Measurements from ENCODE around the gene KLHL18.
"Not testable (repeated sequence)": the region's sequence is repeated elsewhere in the genome, so short reads cannot be mapped to it uniquely, and the experiment has no call there.

KLHL18 gene

GRCh38 chr3:47355010-47355409 is 72.3 kb downstream of the KLHL18 start:
- Histone ChIP-seq H3K36me3 (replicated peaks) (no peaks in the 10 kb centered on the region), H3K27ac (no peak overlapping the region), H3K4me3 (ENCODE audit: low read depth, low read length) (no peak overlapping the region), H3K27me3 (replicated peaks) (no peaks in the 10 kb centered on the region)
- TF ChIP-seq CTCF (IDR thresholded peaks at IDR 0.05; ENCODE audit: low read depth, low read length, missing control alignments), result no peak
- no peak for DNase-seq
- in situ Hi-C loops (cut with HindIII; ENCODE audit: low pct_ligation_motif_present, low sequenced_read_pairs), result no loop called here

GRCh38 chr3:47356201-47356600 is 73.5 kb downstream of the KLHL18 start:
- H3K36me3 ChIP-seq (replicated peaks), result no peaks in the 10 kb centered on the region
- H3K27me3 ChIP-seq (replicated peaks), result no peaks in the 10 kb centered on the region
- H3K27ac ChIP-seq, result no peak overlapping the region
- DNase-seq, result no peak
- no peak overlapping the region for H3K4me3 ChIP-seq (ENCODE audit: low read depth, low read length)
- in situ Hi-C loops (cut with HindIII; ENCODE audit: low pct_ligation_motif_present, low sequenced_read_pairs), result no loop called here
- TF ChIP-seq CTCF (IDR thresholded peaks at IDR 0.05; ENCODE audit: low read depth, low read length, missing control alignments), result no peak

- DNase-seq, result no peak
- in situ Hi-C loops (cut with HindIII; ENCODE audit: low pct_ligation_motif_present, low sequenced_read_pairs), result no loop called here
- no peak overlapping the region for H3K4me3 ChIP-seq (ENCODE audit: low read depth, low read length)
These were observed 76.6 kb downstream of the KLHL18 start for GRCh38 chr3:47359323-47359722.

GRCh38 chr3:47360110-47360517 is 77.4 kb downstream of the KLHL18 start:
- H3K27me3 ChIP-seq (replicated peaks); DNase-seq; H3K4me3 ChIP-seq (ENCODE audit: low read depth, low read length); H3K27ac ChIP-seq; in situ Hi-C loops (cut with HindIII; ENCODE audit: low pct_ligation_motif_present, low sequenced_read_pairs); H3K36me3 ChIP-seq (replicated peaks): not testable (repeated sequence)

More at GRCh38 chr3:47359323-47359722, 76.6 kb downstream of the KLHL18 start:
- H3K27ac ChIP-seq, result no peak overlapping the region
- H3K27me3 ChIP-seq (replicated peaks), result no peaks in the 10 kb centered on the region
- no peaks in the 10 kb centered on the region for H3K36me3 ChIP-seq (replicated peaks)
- TF ChIP-seq CTCF (IDR thresholded peaks at IDR 0.05; ENCODE audit: low read depth, low read length, missing control alignments), result no peak

GRCh38 chr3:47362701-47363100 is 80.0 kb downstream of the KLHL18 start:
- Histone ChIP-seq H3K27me3 (replicated peaks) (no peaks in the 10 kb centered on the region), H3K27ac (no peak overlapping the region), H3K4me3 (ENCODE audit: low read depth, low read length) (no peak overlapping the region), H3K36me3 (replicated peaks) (no peaks in the 10 kb centered on the region)
- no peak for TF ChIP-seq CTCF (IDR thresholded peaks at IDR 0.05; ENCODE audit: low read depth, low read length, missing control alignments)
- in situ Hi-C loops (cut with HindIII; ENCODE audit: low pct_ligation_motif_present, low sequenced_read_pairs), result no loop called here
- DNase-seq, result no peak

GRCh38 chr3:47365213-47366153 is 82.7 kb downstream of the KLHL18 start:
- in situ Hi-C loops (cut with HindIII; ENCODE audit: low pct_ligation_motif_present, low sequenced_read_pairs), result no loop called here
- H3K4me3 ChIP-seq (ENCODE audit: low read depth, low read length), result no peak overlapping the region
- H3K36me3 ChIP-seq (replicated peaks), result no peaks in the 10 kb centered on the region
- H3K27me3 ChIP-seq (replicated peaks), result no peaks in the 10 kb centered on the region
- H3K27ac ChIP-seq, result no peak overlapping the region
- peak; percentile 28 for DNase-seq
- no peak for TF ChIP-seq CTCF (IDR thresholded peaks at IDR 0.05; ENCODE audit: low read depth, low read length, missing control alignments)

Data from brain microvascular endothelial cell (primary cell).